ENCODE measurements around the gene EFNA3.

- TF ChIP-seq CTCF (conservative IDR thresholded peaks at IDR 0.05; ENCODE audit: low read depth in 2 of 2), result no peak
- TF ChIP-seq EZH2phosphoT487 (IDR thresholded peaks at IDR 0.05; ENCODE audit: unreplicated experiment), result no peak
- TF ChIP-seq EZH2 (IDR thresholded peaks at IDR 0.05; ENCODE audit: low read depth, unreplicated experiment), result no peak
- TF ChIP-seq ETS1 (IDR thresholded peaks at IDR 0.05), result no peak
- no peak for TF ChIP-seq POLR2AphosphoS5 (IDR thresholded peaks at IDR 0.05; ENCODE audit: low read depth)
Observed at GRCh38 chr1:155057104-155057503, 21.5 kb upstream of the EFNA3 start.
